ENCODE measurements around the gene THRAP3.

- TF ChIP-seq POLR2A (IDR thresholded peaks at IDR 0.05) (no peak), CTCF (IDR thresholded peaks at IDR 0.05) (no peak)
These were observed 755 bp upstream of the THRAP3 start for GRCh38 chr1:36223381-36223995.

Measured in thyroid gland (tissue), 4 donors.